PC-3 (cell line): ENCODE measurements around the gene INO80E. TPM values are rescaled to one million over a fixed set of nuclear protein-coding genes. Genes with fewer than 3 reads are reported as not detected.

ENCODE experiments used
- ATAC-seq: fragments of 200-7000 bp; cut with Tn5 transposase; 2 replicates; pipeline ENCODE4 v1.9.1; 2020; ENCODE audit warnings: mild to moderate bottlenecking, moderate library complexity
- BruUV-seq: library from RNA; stranded (reverse); fragments of 400-500 nt; replicated peaks from 2 replicates; lab custom pipeline; 2021; lab: Mats Ljungman, UMichigan
- CTCF ChIA-PET: fragments of 300-600 bp; sonication (Branson Sonifier 250); formaldehyde crosslinking; loops from one replicate; lab custom pipeline; 2022; ENCODE audit warnings: antibody characterized with exemption; lab: Charles Lee
- POLR2A ChIA-PET: fragments of 300-600 bp; sonication (Branson Sonifier 250); formaldehyde crosslinking; loops from one replicate; lab custom pipeline; 2022; ENCODE audit warnings: antibody characterized with exemption; ENCODE audit not compliant: unreplicated experiment; lab: Charles Lee
- DNase-seq: peaks from one replicate; pipeline ENCODE4 v3.0.0-alpha.2; 2015
- H2AFZ ChIP-seq: fragments of 300-600 bp; sonication (generic); 2 replicates; pipeline ENCODE4 v1.6.0; 2016; ENCODE audit warnings: antibody characterized with exemption, low read length
- H3F3A ChIP-seq: fragments of 300-600 bp; sonication (generic); one replicate; pipeline ENCODE4 v1.6.0; 2017; ENCODE audit warnings: antibody characterized with exemption, low read length, control low read depth, mild to moderate bottlenecking; ENCODE audit not compliant: unreplicated experiment
- H3K27ac ChIP-seq: fragments of 300-600 bp; sonication (generic); 2 replicates; pipeline ENCODE4 v1.5.1; 2016; ENCODE audit warnings: mild to moderate bottlenecking, low read length
- H3K27me3 ChIP-seq: fragments of 300-600 bp; sonication (generic); 2 replicates; pipeline ENCODE4 v1.6.1; 2016; ENCODE audit warnings: low read length, mixed read lengths
- H3K36me3 ChIP-seq: fragments of 300-600 bp; sonication (generic); 2 replicates; pipeline ENCODE4 v1.6.1; 2016; ENCODE audit warnings: low read depth, mixed run types, low read length, mixed read lengths
- H3K4me1 ChIP-seq: fragments of 300-600 bp; sonication (generic); 2 replicates; pipeline ENCODE4 v1.5.1; 2016; ENCODE audit warnings: low read length; ENCODE audit not compliant: insufficient read depth
- H3K4me2 ChIP-seq: fragments of 300-600 bp; sonication (generic); 2 replicates; pipeline ENCODE4 v1.6.0; 2016; ENCODE audit warnings: low read length
- H3K4me3 ChIP-seq: fragments of 300-600 bp; sonication (generic); 2 replicates; pipeline ENCODE4 v1.5.1; 2016; ENCODE audit warnings: mild to moderate bottlenecking, low read length, mixed read lengths
- H3K79me2 ChIP-seq: fragments of 300-600 bp; sonication (generic); 2 replicates; pipeline ENCODE4 v1.6.1; 2017; ENCODE audit warnings: low read length, mixed read lengths
- H3K9ac ChIP-seq: fragments of 300-600 bp; sonication (generic); 2 replicates; pipeline ENCODE4 v1.6.0; 2016; ENCODE audit warnings: mild to moderate bottlenecking, low read length
- H3K9me2 ChIP-seq: fragments of 300-600 bp; sonication (generic); replicated peaks from 2 replicates; pipeline ENCODE4 v1.6.1; 2016; ENCODE audit warnings: mixed run types, low read length, mixed read lengths
- H3K9me3 ChIP-seq: fragments of 300-600 bp; sonication (generic); 2 replicates; pipeline ENCODE4 v1.6.1; 2016; ENCODE audit warnings: low read length, mixed read lengths
- H4K20me1 ChIP-seq: fragments of 300-600 bp; sonication (generic); 2 replicates; pipeline ENCODE4 v1.6.1; 2016; ENCODE audit warnings: low read length, mixed read lengths
- EZH2 ChIP-seq: fragments of 300-600 bp; sonication (generic); IDR thresholded peaks from one replicate; pipeline ENCODE4 v1.6.1; 2017; ENCODE audit warnings: antibody characterized with exemption, mild to moderate bottlenecking, low read length; ENCODE audit not compliant: unreplicated experiment
- EZH2phosphoT487 ChIP-seq: fragments of 300-600 bp; sonication (generic); IDR thresholded peaks from 2 replicates; pipeline ENCODE4 v1.6.1; 2018; ENCODE audit warnings: mild to moderate bottlenecking, antibody characterized with exemption, low read length, borderline replicate concordance
- intact Hi-C: fragments of 100-400 bp; cut with micrococcal nuclease; formaldehyde crosslinking; loops from 2 replicates; pipeline ENCODE4 v1.9.0; 2023
- total RNA-seq: library from RNA; depleted of rRNA; stranded (reverse); fragments of >200 nt; gene quantifications from 2 replicates; pipeline ENCODE4 v1.2.3, GENCODE V29; 2014
- TF ChIP-seq, protein P1 (sequence below): fragments of 300-600 bp; sonication (generic); conservative IDR thresholded peaks from 2 replicates; pipeline ENCODE4 v1.5.1; 2017; ENCODE audit warnings: antibody characterized with exemption, low read depth, mild to moderate bottlenecking, low read length

The INO80E gene
- total RNA-seq, 1 experiment from 2014 or later = 70.3 TPM

DNA sequence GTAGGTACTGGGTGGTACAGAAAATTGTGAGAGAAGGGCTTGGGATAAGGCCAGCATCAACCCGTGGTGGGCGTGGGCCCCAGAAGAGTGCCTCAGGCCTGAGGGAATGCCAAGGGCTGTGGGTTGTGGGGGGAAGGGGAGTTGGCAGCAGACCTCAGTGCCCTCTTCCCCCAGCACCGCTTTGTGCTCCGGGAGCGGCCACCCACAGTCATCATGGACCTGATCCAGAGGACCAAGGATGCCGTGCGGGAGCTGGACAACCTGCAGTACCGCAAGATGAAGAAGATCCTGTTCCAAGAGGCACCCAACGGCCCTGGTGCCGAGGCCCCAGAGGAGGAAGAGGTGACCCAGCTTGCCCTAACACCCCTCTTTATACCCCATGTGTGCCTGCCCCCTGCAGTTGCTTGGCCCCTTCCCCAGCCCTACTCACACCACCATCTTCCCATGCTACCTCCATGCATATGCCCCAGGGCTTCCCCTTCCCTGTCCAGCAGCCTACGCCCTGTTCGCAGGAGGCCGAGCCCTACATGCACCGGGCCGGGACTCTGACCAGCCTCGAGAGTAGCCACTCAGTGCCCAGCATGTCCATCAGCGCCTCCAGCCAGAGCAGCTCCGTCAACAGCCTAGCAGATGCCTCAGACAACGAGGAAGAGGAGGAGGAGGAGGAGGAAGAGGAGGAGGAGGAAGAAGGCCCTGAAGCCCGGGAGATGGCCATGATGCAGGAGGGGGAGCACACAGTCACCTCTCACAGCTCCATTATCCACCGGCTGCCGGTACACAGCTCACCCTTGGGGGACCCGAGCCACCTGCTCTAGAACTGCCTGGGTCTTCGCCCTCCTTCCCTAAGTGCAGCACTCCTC is 13.3 kb upstream of the INO80E start:
- no peaks in the 10 kb centered on the region for H3K9me2 ChIP-seq
- ATAC-seq (no peak), DNase-seq (no peak)
- no TSS peak for BruUV-seq
- no peak overlapping the region for H3K9ac ChIP-seq
- POLR2A ChIA-PET = no interaction called here
- no peak overlapping the region for H3K4me3 ChIP-seq
- no peaks in the 10 kb centered on the region for H3F3A ChIP-seq
- H3K27me3 ChIP-seq = no peaks in the 10 kb centered on the region
- no peak overlapping the region for H2AFZ ChIP-seq
- CTCF ChIA-PET = no interaction called here
- H3K4me2 ChIP-seq = no peak overlapping the region
- no peaks in the 10 kb centered on the region for H4K20me1 ChIP-seq
- H3K4me1 ChIP-seq = no peaks in the 10 kb centered on the region
- intact Hi-C loops = no loop called here
- peaks cover 43% of the 10 kb centered on the region for H3K36me3 ChIP-seq
- H3K27ac ChIP-seq = no peak overlapping the region
- no peaks in the 10 kb centered on the region for H3K9me3 ChIP-seq
- H3K79me2 ChIP-seq = peaks cover 6% of the 10 kb centered on the region
- TF ChIP-seq EZH2phosphoT487 = no peak
- no peak for TF ChIP-seq EZH2

- CTCF ChIA-PET = no interaction called here
- intact Hi-C loops = no loop called here
Observed at GRCh38 chr16:29983420-29984136, 12.5 kb upstream of the INO80E start.

DNA sequence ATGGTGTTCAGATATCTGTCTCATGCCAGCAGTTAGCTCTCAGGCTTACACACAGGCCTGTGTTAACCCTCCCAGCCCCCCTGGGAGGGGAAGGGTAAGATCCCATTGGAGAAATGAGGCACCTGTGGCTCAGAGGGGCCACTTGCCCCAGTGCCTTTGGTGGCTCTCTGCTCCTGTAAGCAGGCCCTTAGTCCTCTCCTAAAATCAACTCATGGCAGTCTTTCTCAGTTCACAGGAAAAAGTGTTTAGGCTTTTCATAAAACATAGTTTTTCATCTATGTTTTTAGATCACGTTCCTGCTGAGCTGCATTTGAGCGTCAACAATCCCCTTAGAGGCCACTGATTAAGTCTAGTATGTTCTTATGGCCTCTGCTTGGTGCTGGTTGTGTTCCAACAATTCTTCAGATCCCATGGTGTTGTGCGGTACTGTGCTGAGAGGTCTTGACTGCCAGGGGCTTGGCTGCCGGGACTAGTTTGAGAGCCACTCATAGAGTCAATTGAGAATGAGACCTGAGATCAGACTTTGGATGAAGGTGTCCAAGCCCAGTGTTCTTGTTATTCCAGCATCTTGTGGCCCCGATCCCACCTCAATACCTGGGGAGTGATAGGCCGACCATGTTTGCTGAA is 11.8 kb upstream of the INO80E start:
- Histone ChIP-seq H3K4me2 (no peak overlapping the region), H3K4me3 (no peak overlapping the region), H3K36me3 (peaks cover 31% of the 10 kb centered on the region), H3K27ac (no peak overlapping the region), H3K4me1 (no peaks in the 10 kb centered on the region), H3K79me2 (no peaks in the 10 kb centered on the region), H4K20me1 (no peaks in the 10 kb centered on the region), H3K9me3 (no peaks in the 10 kb centered on the region), H3K9ac (no peak overlapping the region), H3F3A (no peaks in the 10 kb centered on the region), H2AFZ (no peak overlapping the region), H3K27me3 (no peaks in the 10 kb centered on the region), H3K9me2 (no peaks in the 10 kb centered on the region)
- ChIA-PET POLR2A (no interaction called here), CTCF (no interaction called here)
- intact Hi-C loops = no loop called here
- TF ChIP-seq EZH2 (no peak), EZH2phosphoT487 (no peak)
- TF ChIP-seq, protein P1, sequence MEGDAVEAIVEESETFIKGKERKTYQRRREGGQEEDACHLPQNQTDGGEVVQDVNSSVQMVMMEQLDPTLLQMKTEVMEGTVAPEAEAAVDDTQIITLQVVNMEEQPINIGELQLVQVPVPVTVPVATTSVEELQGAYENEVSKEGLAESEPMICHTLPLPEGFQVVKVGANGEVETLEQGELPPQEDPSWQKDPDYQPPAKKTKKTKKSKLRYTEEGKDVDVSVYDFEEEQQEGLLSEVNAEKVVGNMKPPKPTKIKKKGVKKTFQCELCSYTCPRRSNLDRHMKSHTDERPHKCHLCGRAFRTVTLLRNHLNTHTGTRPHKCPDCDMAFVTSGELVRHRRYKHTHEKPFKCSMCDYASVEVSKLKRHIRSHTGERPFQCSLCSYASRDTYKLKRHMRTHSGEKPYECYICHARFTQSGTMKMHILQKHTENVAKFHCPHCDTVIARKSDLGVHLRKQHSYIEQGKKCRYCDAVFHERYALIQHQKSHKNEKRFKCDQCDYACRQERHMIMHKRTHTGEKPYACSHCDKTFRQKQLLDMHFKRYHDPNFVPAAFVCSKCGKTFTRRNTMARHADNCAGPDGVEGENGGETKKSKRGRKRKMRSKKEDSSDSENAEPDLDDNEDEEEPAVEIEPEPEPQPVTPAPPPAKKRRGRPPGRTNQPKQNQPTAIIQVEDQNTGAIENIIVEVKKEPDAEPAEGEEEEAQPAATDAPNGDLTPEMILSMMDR = no peak
- DNase-seq (no peak), ATAC-seq (no peak)
- no TSS peak for BruUV-seq

More at GRCh38 chr16:29983420-29984136, 12.5 kb upstream of the INO80E start:
- H3K27me3 ChIP-seq = no peaks in the 10 kb centered on the region
- H3K9ac ChIP-seq = no peak overlapping the region
- no peaks in the 10 kb centered on the region for H3F3A ChIP-seq
- no peak overlapping the region for H3K4me3 ChIP-seq
- POLR2A ChIA-PET = no interaction called here
- H3K36me3 ChIP-seq = peaks cover 36% of the 10 kb centered on the region
- ATAC-seq = no peak
- H3K9me2 ChIP-seq = no peaks in the 10 kb centered on the region
- DNase-seq = no peak
- TF ChIP-seq, protein P1 = no peak
- TF ChIP-seq EZH2 (no peak), EZH2phosphoT487 (no peak)
- no peaks in the 10 kb centered on the region for H4K20me1 ChIP-seq
- no peak overlapping the region for H3K4me2 ChIP-seq
- H3K27ac ChIP-seq = no peak overlapping the region
- BruUV-seq = no TSS peak
- H3K79me2 ChIP-seq = no peaks in the 10 kb centered on the region
- H3K4me1 ChIP-seq = no peaks in the 10 kb centered on the region
- no peak overlapping the region for H2AFZ ChIP-seq
- H3K9me3 ChIP-seq = no peaks in the 10 kb centered on the region
